ENCODE data around the gene GALM. TPM values are rescaled to one million over a fixed set of nuclear protein-coding genes. Genes with fewer than 3 reads are reported as not detected.

The GALM gene
- total RNA-seq, 1 experiment from 2014 or later = 47.0 TPM

GRCh38 chr2:38649176-38649728, 16.7 kb upstream of the GALM start:
- DNase-seq (ENCODE audit: low read depth) = no peak

GRCh38 chr2:38650012-38650411, 15.9 kb upstream of the GALM start:
- DNase-seq (ENCODE audit: low read depth) = no peak

- no peak for DNase-seq (ENCODE audit: low read depth)
Observed at GRCh38 chr2:38650717-38651116, 15.2 kb upstream of the GALM start.

- DNase-seq (ENCODE audit: low read depth) = no peak
Observed at GRCh38 chr2:38652431-38653273, 13.3 kb upstream of the GALM start.

GRCh38 chr2:38653380-38653714, 12.6 kb upstream of the GALM start:
- no peak for DNase-seq (ENCODE audit: low read depth)

GRCh38 chr2:38653715-38654527, 12.0 kb upstream of the GALM start:
- peak; percentile 35 for DNase-seq (ENCODE audit: low read depth)

GRCh38 chr2:38654528-38655381, 11.2 kb upstream of the GALM start:
- no peak for DNase-seq (ENCODE audit: low read depth)

GRCh38 chr2:38655441-38655840, 10.5 kb upstream of the GALM start:
- DNase-seq (ENCODE audit: low read depth) = no peak

- no peak for DNase-seq (ENCODE audit: low read depth)
Observed at GRCh38 chr2:38656866-38657480, 8.9 kb upstream of the GALM start.

GRCh38 chr2:38658613-38659012, 7.3 kb upstream of the GALM start:
- no peak for DNase-seq (ENCODE audit: low read depth)

- no peak for DNase-seq (ENCODE audit: low read depth)
Observed at GRCh38 chr2:38659115-38659514, 6.8 kb upstream of the GALM start.

GRCh38 chr2:38660282-38660681, 5.6 kb upstream of the GALM start:
- no peak for DNase-seq (ENCODE audit: low read depth)

GRCh38 chr2:38661306-38661705, 4.6 kb upstream of the GALM start:
- no peak for DNase-seq (ENCODE audit: low read depth)

- DNase-seq (ENCODE audit: low read depth) = no peak
Observed at GRCh38 chr2:38666556-38666910, 619 bp downstream of the GALM start.

- no peak for DNase-seq (ENCODE audit: low read depth)
Observed at GRCh38 chr2:38668092-38668491, 2.2 kb downstream of the GALM start.

- no peak for DNase-seq (ENCODE audit: low read depth)
Observed at GRCh38 chr2:38668779-38669479, 3.0 kb downstream of the GALM start.

GRCh38 chr2:38671303-38671702, 5.4 kb downstream of the GALM start:
- no peak for DNase-seq (ENCODE audit: low read depth)

- DNase-seq (ENCODE audit: low read depth) = no peak
Observed at GRCh38 chr2:38671946-38672345, 6.0 kb downstream of the GALM start.

- DNase-seq (ENCODE audit: low read depth) = no peak
Observed at GRCh38 chr2:38672445-38673391, 6.8 kb downstream of the GALM start.

- no peak for DNase-seq (ENCODE audit: low read depth)
Observed at GRCh38 chr2:38676681-38677080, 10.8 kb downstream of the GALM start.

Data from RPMI7951 (cell line).